Measurements from ENCODE around the gene TLCD3B. TPM values are rescaled to one million over a fixed set of nuclear protein-coding genes. Genes with fewer than 3 reads are reported as not detected.

The TLCD3B gene
- polyA plus RNA-seq, 1 of the 3 experiments (the other 2 are of a cell fraction) = 3.8 TPM

DNA sequence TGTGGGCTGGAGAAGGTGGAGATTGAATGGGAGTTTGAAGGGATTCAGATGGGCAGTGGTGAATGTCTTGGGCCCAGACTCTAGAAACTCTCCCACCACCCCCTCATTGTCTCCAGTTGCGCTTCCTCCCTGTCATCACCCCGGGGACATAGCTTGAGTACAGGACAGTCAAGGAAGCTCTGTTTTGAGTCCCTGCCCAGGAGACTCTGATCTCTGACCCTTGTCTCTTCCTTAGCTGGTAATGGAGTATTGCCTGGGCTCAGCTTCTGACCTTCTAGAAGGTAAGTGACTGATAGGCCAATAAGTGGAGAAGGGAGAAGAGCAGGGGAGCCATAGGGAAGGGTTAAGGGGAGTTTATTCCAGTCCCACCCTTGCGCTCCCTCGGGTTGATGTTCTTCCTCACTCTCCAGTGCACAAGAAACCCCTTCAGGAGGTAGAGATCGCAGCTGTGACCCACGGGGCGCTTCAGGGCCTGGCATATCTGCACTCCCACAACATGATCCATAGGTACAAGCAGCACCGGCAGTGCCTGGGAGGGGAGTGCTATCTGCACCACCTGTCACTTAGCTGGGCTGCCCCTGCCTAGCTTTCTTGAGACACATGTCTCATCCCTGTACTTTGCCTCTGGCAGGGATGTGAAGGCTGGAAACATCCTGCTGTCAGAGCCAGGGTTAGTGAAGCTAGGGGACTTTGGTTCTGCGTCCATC lies 52.4 kb downstream of the TLCD3B start:
- H3K36me3 ChIP-seq (replicated peaks in 1 of 2; ENCODE audit: control insufficient read depth in 1 of 2, insufficient read depth in 2 of 2, low read length in 1 of 2) = peaks cover 29 to 65% of the 10 kb centered on the region in 2 experiments
- TF ChIP-seq RXRA (IDR thresholded peaks at IDR 0.05; ENCODE audit: borderline replicate concordance, low read depth) (no peak), ELF1 (IDR thresholded peaks at IDR 0.05) (no peak), FOXJ3 (CRISPR knock-in tag; IDR thresholded peaks at IDR 0.05) (no peak), CHD2 (IDR thresholded peaks at IDR 0.05; ENCODE audit: low read length, partially characterized antibody) (no peak)
- TF ChIP-seq, protein P1, sequence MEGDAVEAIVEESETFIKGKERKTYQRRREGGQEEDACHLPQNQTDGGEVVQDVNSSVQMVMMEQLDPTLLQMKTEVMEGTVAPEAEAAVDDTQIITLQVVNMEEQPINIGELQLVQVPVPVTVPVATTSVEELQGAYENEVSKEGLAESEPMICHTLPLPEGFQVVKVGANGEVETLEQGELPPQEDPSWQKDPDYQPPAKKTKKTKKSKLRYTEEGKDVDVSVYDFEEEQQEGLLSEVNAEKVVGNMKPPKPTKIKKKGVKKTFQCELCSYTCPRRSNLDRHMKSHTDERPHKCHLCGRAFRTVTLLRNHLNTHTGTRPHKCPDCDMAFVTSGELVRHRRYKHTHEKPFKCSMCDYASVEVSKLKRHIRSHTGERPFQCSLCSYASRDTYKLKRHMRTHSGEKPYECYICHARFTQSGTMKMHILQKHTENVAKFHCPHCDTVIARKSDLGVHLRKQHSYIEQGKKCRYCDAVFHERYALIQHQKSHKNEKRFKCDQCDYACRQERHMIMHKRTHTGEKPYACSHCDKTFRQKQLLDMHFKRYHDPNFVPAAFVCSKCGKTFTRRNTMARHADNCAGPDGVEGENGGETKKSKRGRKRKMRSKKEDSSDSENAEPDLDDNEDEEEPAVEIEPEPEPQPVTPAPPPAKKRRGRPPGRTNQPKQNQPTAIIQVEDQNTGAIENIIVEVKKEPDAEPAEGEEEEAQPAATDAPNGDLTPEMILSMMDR (IDR thresholded peaks at IDR 0.05) = no peak
- no peaks in the 10 kb centered on the region for H3K27me3 ChIP-seq (ENCODE audit: insufficient read depth)
- H3K9me3 ChIP-seq = no peaks in the 10 kb centered on the region
- ChIA-PET POLR2A (no interaction called here), CTCF (interaction anchor here (0.6 to 8.2 kb wide), 5 partner anchors 8 to 130 kb away, joined by 3 to 41 read pairs (median 4); no protein-coding TSS in a partner anchor)
- peaks cover 46% of the 10 kb centered on the region for H3K79me2 ChIP-seq (ENCODE audit: insufficient read depth)
- no peaks in the 10 kb centered on the region for H3F3A ChIP-seq (replicated peaks; ENCODE audit: insufficient read depth)
- H4K20me1 ChIP-seq (ENCODE audit: insufficient read depth) = peaks cover 38% of the 10 kb centered on the region
- DNase-seq = peak; percentile 4
- no peaks in the 10 kb centered on the region for H3K9me2 ChIP-seq
- H3K9ac ChIP-seq = no peak overlapping the region
- peaks cover 20 to 23% of the 10 kb centered on the region in 2 experiments; a peak in 3 of 4 replicates for H3K4me1 ChIP-seq (ENCODE audit: control insufficient read depth in 1 of 2, insufficient read depth in 2 of 2, low read depth in 1 of 2, low read length in 1 of 2)
- WGBS (ENCODE audit: low lambda C conversion rate) = 100% methylated on average over 7 of the region's 9 CpGs
- no peak overlapping the region for H3K4me2 ChIP-seq
- H3K27ac ChIP-seq (ENCODE audit: low read depth in 2 of 2, low read length in 1 of 2) = no peak overlapping the region
- H2AFZ ChIP-seq (ENCODE audit: low read depth) = no peak overlapping the region
- H3K4me3 ChIP-seq (ENCODE audit: low read depth in 2 of 2, low read length in 1 of 2) = no peak overlapping the region

DNA sequence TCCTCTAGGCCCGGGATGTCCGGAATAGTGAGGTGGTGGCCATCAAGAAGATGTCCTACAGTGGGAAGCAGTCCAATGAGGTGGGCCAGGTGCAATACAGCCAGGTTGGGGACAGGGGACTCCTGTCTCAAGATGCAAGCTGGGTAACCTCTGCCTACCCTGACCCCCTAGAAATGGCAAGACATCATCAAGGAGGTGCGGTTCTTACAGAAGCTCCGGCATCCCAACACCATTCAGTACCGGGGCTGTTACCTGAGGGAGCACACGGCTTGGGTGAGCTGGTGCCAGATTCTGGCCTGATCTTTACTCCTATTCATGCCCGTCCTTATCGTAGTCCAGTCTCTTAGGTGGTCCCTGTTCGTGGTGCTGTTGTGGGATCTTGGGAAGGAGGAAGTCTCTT lies 53.0 kb downstream of the TLCD3B start:
- POLR2A ChIA-PET = no interaction called here
- CTCF ChIA-PET = interaction anchor here (0.8 to 8.2 kb wide), 3 partner anchors 9 to 54 kb away, joined by 3 to 41 read pairs (median 13); no protein-coding TSS in a partner anchor
- Histone ChIP-seq H2AFZ (ENCODE audit: low read depth) (no peak overlapping the region), H4K20me1 (ENCODE audit: insufficient read depth) (peaks cover 38% of the 10 kb centered on the region), H3K4me1 (ENCODE audit: control insufficient read depth in 1 of 2, insufficient read depth in 2 of 2, low read depth in 1 of 2, low read length in 1 of 2) (peaks cover 20 to 24% of the 10 kb centered on the region in 2 experiments; a peak in 3 of 4 replicates), H3K4me2 (no peak overlapping the region), H3K9me2 (no peaks in the 10 kb centered on the region), H3K79me2 (ENCODE audit: insufficient read depth) (peaks cover 46% of the 10 kb centered on the region), H3K9ac (no peak overlapping the region), H3F3A (replicated peaks; ENCODE audit: insufficient read depth) (no peaks in the 10 kb centered on the region), H3K27me3 (ENCODE audit: insufficient read depth) (no peaks in the 10 kb centered on the region), H3K4me3 (ENCODE audit: low read depth in 2 of 2, low read length in 1 of 2) (no peak overlapping the region), H3K36me3 (replicated peaks in 1 of 2; ENCODE audit: control insufficient read depth in 1 of 2, insufficient read depth in 2 of 2, low read length in 1 of 2) (peaks cover 23 to 58% of the 10 kb centered on the region in 2 experiments), H3K27ac (ENCODE audit: low read depth in 2 of 2, low read length in 1 of 2) (no peak overlapping the region), H3K9me3 (no peaks in the 10 kb centered on the region)
- 95% methylated on average over 4 of the region's 9 CpGs for WGBS (ENCODE audit: low lambda C conversion rate)
- DNase-seq = no peak
- TF ChIP-seq EP300 (IDR thresholded peaks at IDR 0.05; ENCODE audit: borderline replicate concordance in 1 of 2, low read depth in 1 of 2, low read length in 1 of 2) (no peak), MXI1 (IDR thresholded peaks at IDR 0.05; ENCODE audit: low read depth, low read length) (no peak), CHD2 (IDR thresholded peaks at IDR 0.05; ENCODE audit: low read length, partially characterized antibody) (no peak), RCOR1 (IDR thresholded peaks at IDR 0.05; ENCODE audit: low read length) (no peak), NRF1 (IDR thresholded peaks at IDR 0.05; ENCODE audit: low read depth, low read length) (no peak), TEAD4 (IDR thresholded peaks at IDR 0.05; ENCODE audit: borderline replicate concordance, insufficient read depth) (no peak), YY1 (IDR thresholded peaks at IDR 0.05; ENCODE audit: low read depth) (no peak), NFIC (IDR thresholded peaks at IDR 0.05; ENCODE audit: borderline replicate concordance) (no peak), REST (IDR thresholded peaks at IDR 0.05; ENCODE audit: low read depth, low read length) (no peak), JUND (IDR thresholded peaks at IDR 0.05) (no peak)
- TF ChIP-seq, protein P1 (IDR thresholded peaks at IDR 0.05) = no peak
- TF ChIP-seq, protein P2, sequence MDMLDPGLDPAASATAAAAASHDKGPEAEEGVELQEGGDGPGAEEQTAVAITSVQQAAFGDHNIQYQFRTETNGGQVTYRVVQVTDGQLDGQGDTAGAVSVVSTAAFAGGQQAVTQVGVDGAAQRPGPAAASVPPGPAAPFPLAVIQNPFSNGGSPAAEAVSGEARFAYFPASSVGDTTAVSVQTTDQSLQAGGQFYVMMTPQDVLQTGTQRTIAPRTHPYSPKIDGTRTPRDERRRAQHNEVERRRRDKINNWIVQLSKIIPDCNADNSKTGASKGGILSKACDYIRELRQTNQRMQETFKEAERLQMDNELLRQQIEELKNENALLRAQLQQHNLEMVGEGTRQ (IDR thresholded peaks at IDR 0.05; ENCODE audit: borderline replicate concordance, low read depth, low read length) = no peak
- TF ChIP-seq, protein P3, sequence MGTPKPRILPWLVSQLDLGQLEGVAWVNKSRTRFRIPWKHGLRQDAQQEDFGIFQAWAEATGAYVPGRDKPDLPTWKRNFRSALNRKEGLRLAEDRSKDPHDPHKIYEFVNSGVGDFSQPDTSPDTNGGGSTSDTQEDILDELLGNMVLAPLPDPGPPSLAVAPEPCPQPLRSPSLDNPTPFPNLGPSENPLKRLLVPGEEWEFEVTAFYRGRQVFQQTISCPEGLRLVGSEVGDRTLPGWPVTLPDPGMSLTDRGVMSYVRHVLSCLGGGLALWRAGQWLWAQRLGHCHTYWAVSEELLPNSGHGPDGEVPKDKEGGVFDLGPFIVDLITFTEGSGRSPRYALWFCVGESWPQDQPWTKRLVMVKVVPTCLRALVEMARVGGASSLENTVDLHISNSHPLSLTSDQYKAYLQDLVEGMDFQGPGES (IDR thresholded peaks at IDR 0.05; ENCODE audit: low read depth, low read length) = no peak
